Stimulated activated CD4-positive, alpha-beta T cell treated with anti-CD3 and anti-CD28 coated beads, Interleukin-4, amount 100 ng/mL, for 4 hours (primary cell): ENCODE data around the gene ATP8A2.
A peak's percentile ranks its signal among the peaks of the same experiment; 100 is the strongest.
"Not testable (repeated sequence)": the region's sequence is repeated elsewhere in the genome, so short reads cannot be mapped to it uniquely, and the experiment has no call there.

ENCODE experiments used
- DNase-seq, 2 experiments: peaks; one replicate each; pipeline ENCODE4 v3.0.0-alpha.2; 2020

The ATP8A2 gene

DNA sequence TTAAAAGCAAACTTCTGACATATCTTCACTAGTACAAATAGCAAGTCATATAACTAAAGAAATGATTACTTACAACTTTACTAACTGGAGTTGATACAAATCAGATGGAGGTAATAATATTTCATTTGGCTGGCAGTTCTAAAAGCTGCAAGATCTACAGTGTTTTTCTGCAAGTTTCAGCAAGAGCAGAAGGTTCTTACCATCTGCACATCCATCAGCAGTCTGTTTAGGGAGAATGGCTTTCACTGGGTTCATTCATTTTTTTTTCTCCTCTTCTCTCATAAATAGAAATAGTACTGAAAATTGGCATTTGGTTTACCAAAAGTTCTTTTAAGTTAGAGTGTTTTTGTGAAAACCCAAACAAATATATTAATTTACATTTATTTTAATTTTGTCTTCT lies 683.1 kb downstream of the ATP8A2 start:
- DNase-seq = no peak

DNA sequence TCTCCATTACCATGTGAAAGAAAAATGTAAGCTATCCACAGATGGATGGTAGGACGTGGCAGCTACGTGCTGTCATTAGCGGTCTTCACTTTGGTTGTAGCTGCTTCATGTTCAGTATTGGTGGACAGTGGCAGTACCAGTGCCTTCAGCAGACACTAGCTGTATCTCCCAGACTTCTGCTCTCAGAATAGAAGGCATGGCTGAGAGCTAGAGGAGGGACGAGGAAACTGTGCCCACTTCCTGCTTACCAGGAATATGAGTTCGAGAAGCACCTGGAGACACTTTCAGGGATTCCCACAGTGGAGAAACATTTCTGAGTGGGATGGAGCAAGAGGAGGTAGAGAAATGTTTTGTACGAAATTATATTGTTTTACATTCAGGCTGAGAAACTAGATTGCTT lies 686.9 kb downstream of the ATP8A2 start:
- no peak for DNase-seq

DNA sequence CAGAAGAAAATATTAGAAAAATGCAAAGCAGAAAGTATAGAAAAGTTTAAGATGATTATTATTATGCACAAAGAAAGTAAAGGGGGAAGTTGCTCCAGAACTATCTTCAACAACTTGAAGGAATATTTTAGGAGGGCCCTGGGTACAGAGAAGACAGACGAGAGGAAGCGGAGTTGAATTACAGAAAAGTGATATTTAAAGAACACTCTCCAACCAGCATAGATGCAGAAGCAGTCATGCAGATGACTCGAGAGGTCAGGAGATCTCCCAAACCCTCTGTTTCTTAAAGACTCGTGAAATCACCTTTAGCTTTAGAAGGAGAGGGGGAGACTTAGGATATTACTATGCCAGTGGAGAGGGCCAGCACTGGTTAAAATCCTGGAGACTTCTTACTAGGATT lies 688.6 kb downstream of the ATP8A2 start:
- DNase-seq = no peak

DNA sequence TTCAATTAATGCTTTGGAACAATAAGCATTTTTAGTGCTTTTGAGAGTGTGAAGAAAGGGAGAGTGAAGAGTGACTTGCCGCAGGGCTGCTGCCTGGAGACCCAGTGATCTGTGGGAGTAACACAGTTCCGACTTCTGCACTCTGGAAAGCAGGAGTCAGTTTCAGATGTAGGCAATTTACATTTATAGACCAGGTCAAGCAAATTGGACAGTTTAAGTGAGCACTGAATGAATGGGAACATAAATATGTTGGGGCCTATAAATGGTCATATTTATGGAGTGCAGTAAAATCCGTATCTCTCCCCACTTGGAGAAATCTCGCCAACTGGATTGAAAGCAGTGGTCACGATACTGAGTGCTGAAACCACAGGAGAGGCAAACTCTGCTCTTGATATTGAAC lies 689.5 kb downstream of the ATP8A2 start:
- DNase-seq = no peak

DNA sequence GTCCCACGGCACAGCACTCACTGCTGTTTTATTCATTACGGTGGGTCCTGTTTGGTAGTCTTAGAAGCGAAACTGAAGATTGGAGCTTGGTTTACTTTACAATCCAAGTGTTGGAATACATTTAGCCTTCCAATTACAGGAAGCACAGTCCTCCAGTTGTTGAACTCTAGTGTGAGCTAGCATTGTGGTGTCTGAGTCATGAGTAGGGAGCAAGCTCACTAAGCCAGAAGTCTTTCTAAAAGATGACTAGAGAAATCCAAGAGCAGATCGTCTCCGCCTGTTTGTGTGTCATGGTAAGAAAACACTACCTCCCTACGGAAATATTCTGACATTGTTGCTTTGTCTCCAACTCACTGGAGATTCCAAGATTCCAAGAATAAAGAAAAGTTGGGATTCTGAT lies 690.2 kb downstream of the ATP8A2 start:
- DNase-seq = no peak

DNA sequence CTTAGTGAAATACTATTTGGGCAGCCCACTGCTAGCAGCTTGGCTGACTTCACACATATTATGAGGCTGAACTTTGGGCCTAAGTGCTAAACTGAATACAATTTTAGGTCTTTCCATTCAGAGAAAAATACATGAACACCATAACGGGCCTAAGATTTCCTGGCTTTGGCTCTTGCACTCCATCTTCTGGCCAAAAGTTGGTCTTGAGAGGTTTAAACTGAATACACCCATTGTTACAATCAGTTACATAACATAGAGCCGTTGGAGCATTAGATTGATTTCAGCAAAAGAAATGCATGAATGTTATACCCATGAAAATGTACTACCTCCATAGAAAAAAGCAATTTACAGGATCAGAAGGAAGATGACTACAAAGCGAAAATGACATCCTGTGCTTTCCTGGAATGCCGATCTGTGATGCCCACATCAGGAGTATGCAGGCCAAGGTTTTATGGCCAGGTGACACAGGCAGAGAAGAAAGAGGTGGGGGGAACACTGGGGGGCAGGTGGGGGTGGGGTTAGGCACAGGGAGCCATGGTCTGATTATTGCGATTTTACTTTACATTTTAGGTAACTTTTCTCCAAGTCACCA lies 691.2 kb downstream of the ATP8A2 start:
- peak in 1 of 2 experiments; percentile 26 for DNase-seq

DNA sequence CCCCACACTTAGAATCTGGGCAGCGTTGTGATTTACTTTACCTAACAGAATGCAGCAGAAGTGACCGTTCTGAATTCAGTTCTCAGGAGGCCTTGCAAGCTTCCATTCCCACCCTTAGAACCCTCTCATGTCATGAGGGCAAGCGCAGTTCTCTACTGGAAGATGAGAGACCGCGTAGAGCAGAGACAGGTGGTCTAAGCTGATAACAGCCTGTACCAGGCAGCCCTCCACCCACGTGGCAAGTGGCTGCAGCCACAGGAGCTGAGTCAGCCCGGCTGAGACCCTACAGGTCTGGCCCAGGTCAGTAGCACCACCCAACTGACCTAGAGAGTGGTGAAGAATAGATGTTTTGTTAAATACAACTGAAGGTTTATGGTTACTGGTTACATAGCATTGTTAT lies 694.7 kb downstream of the ATP8A2 start:
- DNase-seq = not testable (repeated sequence)

DNA sequence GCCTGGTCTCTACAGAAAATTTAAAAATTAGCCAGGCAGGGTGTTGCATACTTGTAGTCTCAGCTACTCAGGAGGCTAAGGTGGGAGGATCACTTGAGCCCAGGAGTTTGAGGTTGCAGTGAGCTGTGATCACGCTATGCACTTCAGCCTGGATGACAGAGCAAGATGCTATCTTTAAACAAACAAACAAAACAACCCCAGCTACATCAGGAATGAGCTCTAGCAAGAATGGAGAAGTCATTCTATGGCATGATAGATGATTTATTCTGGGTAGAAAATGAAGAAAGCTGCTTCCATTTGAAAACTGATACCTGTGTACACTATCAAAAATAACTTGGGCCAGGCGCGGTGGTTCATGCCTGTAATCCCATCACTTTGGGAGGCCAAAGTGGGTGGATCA lies 695.8 kb downstream of the ATP8A2 start:
- no peak for DNase-seq

DNA sequence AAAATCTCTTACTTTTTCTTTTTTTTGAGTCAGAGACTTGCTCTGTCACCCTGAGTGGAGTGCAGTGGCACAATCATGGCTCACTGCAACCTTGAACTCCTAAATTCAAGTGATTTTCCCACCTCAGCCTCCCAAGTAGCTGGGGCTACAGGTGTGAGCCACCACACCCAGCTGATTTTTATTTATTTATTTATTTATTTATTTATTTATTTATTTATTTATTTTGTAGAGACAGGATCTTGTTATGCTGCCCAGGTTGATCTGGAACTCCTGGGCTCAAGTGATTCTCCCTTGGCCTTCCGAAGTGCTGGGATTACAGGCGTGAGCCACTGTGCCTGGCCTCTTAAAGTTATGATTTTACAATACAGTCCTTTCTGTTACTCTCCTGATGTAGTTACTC lies 696.6 kb downstream of the ATP8A2 start:
- not testable (repeated sequence) for DNase-seq

DNA sequence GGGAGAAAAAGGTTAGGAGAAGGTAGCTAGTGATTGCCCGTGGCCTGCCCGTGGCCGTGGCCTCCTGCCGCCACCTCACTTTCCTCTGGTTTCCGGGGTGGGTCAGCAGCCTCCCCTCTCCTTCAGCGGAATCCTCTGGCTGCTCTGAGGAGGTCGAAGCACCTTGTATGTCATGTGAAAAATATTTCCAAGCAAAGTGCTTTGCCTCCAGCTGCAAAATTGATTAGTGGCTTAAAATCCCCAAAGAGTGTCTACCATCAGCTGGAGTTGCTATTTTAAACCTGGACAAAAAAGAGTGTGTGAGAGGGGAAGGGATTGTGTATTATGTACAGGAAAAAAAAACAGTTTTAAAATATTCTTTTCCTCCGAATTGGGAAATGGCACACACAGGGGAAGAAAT lies 697.9 kb downstream of the ATP8A2 start:
- not testable (repeated sequence) for DNase-seq

DNA sequence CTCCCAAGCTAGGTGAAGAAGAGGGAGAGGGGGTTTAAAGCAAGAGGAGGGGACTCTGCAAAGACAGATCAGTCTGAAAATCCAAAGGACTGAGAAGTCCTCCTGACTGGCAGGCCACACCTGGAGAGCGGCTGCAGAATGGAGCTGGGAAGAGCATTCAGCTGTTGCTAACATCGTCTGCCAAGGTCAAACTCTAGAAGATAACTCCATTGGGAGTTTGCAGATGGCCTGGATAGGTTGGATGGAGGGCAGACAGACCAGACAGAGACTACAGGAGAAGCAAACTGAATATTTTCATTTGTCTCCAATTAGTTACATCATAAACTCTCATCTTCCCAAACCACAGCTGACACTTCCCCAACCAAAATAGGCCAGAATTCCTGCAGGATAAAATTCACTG lies 699.9 kb downstream of the ATP8A2 start:
- no peak for DNase-seq

DNA sequence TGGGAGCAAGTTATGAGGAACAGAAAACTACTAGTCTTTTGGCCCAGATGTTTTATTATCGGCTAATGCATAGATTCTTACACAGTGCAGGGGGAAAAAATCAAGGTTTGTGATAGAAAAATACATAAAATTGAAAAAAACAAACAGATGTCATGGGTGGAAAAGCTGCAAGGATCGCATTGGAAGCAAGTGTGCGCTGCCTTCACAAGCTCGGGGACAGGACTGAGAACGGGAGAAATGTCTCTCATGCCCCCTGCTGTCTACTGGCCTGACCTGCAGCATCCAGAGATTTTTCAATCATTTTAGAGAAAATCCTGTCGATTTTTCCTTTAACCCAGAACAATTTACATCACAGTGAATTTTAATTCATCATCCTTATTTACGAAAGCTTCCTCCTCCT lies 700.6 kb downstream of the ATP8A2 start:
- not testable (repeated sequence) for DNase-seq

DNA sequence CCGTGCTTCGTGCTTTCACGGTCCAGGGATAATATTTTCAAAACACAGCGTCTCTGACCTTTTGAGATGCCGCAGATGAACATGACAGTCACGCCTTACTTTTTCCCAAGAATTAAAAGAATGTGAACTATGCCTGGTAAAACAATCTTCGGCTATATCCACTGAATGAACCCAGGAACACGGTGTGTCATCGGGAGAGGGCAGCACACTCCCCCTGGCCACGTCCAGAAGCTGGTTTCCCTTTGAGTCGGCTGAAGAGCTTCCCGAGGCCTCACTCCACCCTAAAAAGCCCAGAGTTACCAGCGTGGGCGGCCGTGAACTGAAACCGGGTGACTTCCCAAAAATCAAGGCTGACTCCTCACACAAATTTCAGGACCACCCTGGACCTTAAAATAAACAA lies 702.9 kb downstream of the ATP8A2 start:
- no peak for DNase-seq
